Gastrocnemius medialis (tissue), 4 donors: Measurements from ENCODE around the gene UNC45B. TPM values are rescaled to one million over a fixed set of nuclear protein-coding genes. Genes with fewer than 3 reads are reported as not detected.
"Not testable (repeated sequence)": the region's sequence is repeated elsewhere in the genome, so short reads cannot be mapped to it uniquely, and the experiment has no call there.

Experiments used
- ATAC-seq, 2 donors: fragments of 150-250 bp; one replicate each; pipeline ENCODE4 v1.9.1; 2016
- DNase-seq, 2 donors: peaks; one replicate each; pipeline ENCODE4 v3.0.0-alpha.2; 2019
- H3K27ac ChIP-seq, 4 donors: fragments of 200-600 bp; sonication (generic); 1 replicate in 1 of 4; 2 replicates in 3 of 4; pipeline ENCODE4 v1.5.1; 2016 to 2018; ENCODE audit warnings: mild to moderate bottlenecking in 2 of 4, moderate library complexity in 1 of 4
- H3K27me3 ChIP-seq, 3 donors: fragments of 200-600 bp; sonication (generic) in 2 of 3; 1 replicate in 1 of 3; 2 replicates in 2 of 3; pipeline versions ENCODE4 v1.5.1 to v1.6.0; 2016 to 2019; ENCODE audit warnings: mild to moderate bottlenecking in 1 of 3, moderate library complexity in 1 of 3
- H3K36me3 ChIP-seq, 2 donors: fragments of 200-600 bp; sonication (generic) in 1 of 2; one replicate each; pipeline ENCODE4 v1.5.1; 2017 to 2018
- H3K4me1 ChIP-seq, 2 donors: fragments of 200-600 bp; sonication (generic) in 1 of 2; one replicate each; pipeline ENCODE4 v1.5.1; 2016 to 2017; ENCODE audit warnings: mild to moderate bottlenecking in 2 of 2
- H3K4me3 ChIP-seq, 4 donors: fragments of 200-600 bp; sonication (generic) in 3 of 4; 1 replicate in 1 of 4; 2 replicates in 3 of 4; pipeline ENCODE4 v1.5.1; 2016 to 2019; ENCODE audit warnings: mild to moderate bottlenecking in 2 of 4
- H3K9me3 ChIP-seq, 3 donors: fragments of 200-600 bp; sonication (generic) in 2 of 3; 1 replicate in 1 of 3; 2 replicates in 2 of 3; pipeline ENCODE4 v1.5.1; 2016 to 2019
- POLR2A ChIP-seq, 2 donors: fragments of 450-650 bp; IDR thresholded peaks; one replicate each; pipeline ENCODE4 v1.6.1; 2017; ENCODE audit warnings: antibody characterized with exemption in 2 of 2, mild to moderate bottlenecking in 2 of 2, moderate library complexity in 2 of 2
- in situ Hi-C, 4 donors: fragments of 200-750 bp; cut with MboI; loops; one replicate each; pipeline versions ENCODE4 v1.15.0 to v1.8.0; 2017; ENCODE audit warnings: low sequenced_read_pairs in 4 of 4
- intact Hi-C: fragments of 100-400 bp; cut with DNase I; formaldehyde crosslinking; loops from one replicate; pipeline ENCODE4 v1.15.1; 2023; ENCODE audit warnings: low total_unique reads
- total RNA-seq, 4 donors: library from RNA; depleted of rRNA; stranded (reverse); fragments of >200 nt; gene quantifications; one replicate each; pipeline versions ENCODE4 v1.1.0 to v1.2.3, GENCODE V29; 2016
- TF ChIP-seq, protein P1 (sequence below), 5 experiments: fragments of 450-650 bp in 3 of 5; fragments of 200-600 bp in 2 of 5; sonication (generic) in 2 of 5; IDR thresholded peaks in 4 of 5; conservative IDR thresholded peaks in 1 of 5; 1 replicate in 4 of 5; 2 replicates in 1 of 5; pipeline ENCODE4 v1.5.1; 2016 to 2019; ENCODE audit warnings: antibody characterized with exemption in 5 of 5, mild to moderate bottlenecking in 3 of 5, moderate library complexity in 3 of 5

Gene UNC45B
- total RNA-seq, 4 donors from 2014 or later, result 73.7 to 150 (median 105) TPM

DNA sequence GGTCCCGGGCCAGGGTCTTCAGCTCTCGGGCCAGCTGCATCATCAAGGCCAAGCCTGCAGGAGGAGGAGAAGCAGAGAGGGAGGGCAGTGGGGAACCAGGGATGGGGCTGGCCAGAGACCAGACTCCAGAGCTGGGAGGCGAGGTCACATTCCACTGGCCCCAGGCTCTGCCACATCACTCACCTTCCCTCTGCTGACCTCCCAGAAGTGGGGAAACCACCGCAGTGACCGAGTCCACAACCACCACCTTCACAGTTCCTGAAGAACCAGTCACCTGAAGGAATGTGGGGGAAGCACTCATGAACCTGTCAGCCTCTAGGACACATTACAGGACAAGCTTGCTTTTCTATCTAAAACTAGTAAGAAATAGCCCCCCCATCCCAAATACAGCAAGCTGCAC lies 44.3 kb upstream of the UNC45B start:
- DNase-seq (no peak), ATAC-seq (no peak)
- Histone ChIP-seq H3K4me1 (no peaks in the 10 kb centered on the region), H3K27ac (no peak overlapping the region), H3K27me3 (no peaks in the 10 kb centered on the region), H3K9me3 (no peaks in the 10 kb centered on the region), H3K4me3 (no peak overlapping the region), H3K36me3 (peaks cover 0 to 38% of the 10 kb centered on the region in 2 donors)
- intact Hi-C loops (no loop called here), in situ Hi-C loops (loop anchor here in 2 of 4 donors (25.0 kb wide), 2 partner anchors 266 to 566 kb away; no protein-coding TSS in a partner anchor)
- TF ChIP-seq, protein P1, sequence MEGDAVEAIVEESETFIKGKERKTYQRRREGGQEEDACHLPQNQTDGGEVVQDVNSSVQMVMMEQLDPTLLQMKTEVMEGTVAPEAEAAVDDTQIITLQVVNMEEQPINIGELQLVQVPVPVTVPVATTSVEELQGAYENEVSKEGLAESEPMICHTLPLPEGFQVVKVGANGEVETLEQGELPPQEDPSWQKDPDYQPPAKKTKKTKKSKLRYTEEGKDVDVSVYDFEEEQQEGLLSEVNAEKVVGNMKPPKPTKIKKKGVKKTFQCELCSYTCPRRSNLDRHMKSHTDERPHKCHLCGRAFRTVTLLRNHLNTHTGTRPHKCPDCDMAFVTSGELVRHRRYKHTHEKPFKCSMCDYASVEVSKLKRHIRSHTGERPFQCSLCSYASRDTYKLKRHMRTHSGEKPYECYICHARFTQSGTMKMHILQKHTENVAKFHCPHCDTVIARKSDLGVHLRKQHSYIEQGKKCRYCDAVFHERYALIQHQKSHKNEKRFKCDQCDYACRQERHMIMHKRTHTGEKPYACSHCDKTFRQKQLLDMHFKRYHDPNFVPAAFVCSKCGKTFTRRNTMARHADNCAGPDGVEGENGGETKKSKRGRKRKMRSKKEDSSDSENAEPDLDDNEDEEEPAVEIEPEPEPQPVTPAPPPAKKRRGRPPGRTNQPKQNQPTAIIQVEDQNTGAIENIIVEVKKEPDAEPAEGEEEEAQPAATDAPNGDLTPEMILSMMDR (IDR thresholded peaks at IDR 0.05 in 4 of 5, conservative IDR thresholded peaks at IDR 0.05 in 1 of 5), result no peak
- TF ChIP-seq POLR2A (IDR thresholded peaks at IDR 0.05), result no peak

DNA sequence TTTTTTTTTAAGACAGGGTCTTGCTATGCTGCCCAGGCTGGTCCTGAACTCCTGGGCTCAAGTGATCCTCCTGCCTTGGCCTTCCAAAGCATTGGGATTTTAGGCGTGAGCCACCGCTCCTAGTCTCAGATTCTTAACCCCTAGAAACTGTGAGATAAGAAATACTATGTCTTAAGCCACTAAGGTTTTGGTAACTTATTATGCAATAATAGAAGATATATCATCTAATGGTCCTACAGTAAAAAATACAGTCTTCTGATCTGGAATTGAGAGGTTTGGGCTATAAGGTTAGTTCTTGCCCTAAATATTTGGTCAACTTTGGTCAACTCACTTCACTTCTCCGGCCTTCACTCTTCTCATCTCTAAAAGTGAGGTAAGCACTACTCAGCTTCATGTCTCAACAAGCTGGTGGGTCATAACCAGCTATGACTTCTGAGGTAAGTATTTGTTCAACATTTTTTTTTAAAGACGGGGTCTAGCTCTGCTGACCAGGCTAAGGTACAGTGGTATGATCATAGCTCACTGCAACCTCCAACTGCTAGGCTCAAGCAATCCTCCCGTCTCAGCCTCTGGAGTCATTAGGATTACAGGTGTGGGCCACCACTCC lies 42.7 kb upstream of the UNC45B start:
- peaks cover 0 to 33% of the 10 kb centered on the region in 2 donors for H3K36me3 ChIP-seq
- in situ Hi-C loops, result loop anchor here in 2 of 4 donors (25.0 kb wide), 2 partner anchors 268 to 568 kb away; no protein-coding TSS in a partner anchor

DNA sequence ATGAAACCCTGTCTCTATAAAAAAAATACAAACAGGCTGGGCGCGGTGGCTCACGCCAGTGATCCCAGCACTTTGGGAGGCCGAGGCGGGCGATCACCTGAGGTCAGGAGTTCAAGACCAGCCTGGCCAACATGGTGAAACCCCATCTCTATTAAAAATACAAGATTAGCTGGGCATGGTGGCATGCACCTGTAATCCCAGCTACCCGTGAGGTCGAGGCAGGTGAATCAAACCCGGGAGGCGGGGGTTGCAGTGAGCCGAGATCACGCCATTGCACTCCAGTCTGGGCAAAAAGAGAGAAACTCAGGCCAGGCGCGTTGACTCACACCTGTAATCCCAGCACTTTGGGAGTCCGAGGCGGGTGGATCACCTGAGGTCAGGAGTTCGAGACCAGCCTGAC lies 36.8 kb upstream of the UNC45B start:
- H3K9me3 ChIP-seq, H3K27me3 ChIP-seq, ATAC-seq, DNase-seq, intact Hi-C loops, H3K27ac ChIP-seq, H3K36me3 ChIP-seq, H3K4me3 ChIP-seq, H3K4me1 ChIP-seq: not testable (repeated sequence)
- in situ Hi-C loops, result loop anchor here in 2 of 4 donors (25.0 kb wide), 2 partner anchors 273 to 573 kb away; no protein-coding TSS in a partner anchor

More for the DNA sequence above, 42.7 kb upstream of the UNC45B start:
- no peak for TF ChIP-seq POLR2A (IDR thresholded peaks at IDR 0.05)
- TF ChIP-seq, protein P1 (IDR thresholded peaks at IDR 0.05 in 4 of 5, conservative IDR thresholded peaks at IDR 0.05 in 1 of 5), result no peak
- no peaks in the 10 kb centered on the region for H3K9me3 ChIP-seq
- H3K4me3 ChIP-seq, result no peak overlapping the region
- no peaks in the 10 kb centered on the region for H3K27me3 ChIP-seq
- DNase-seq (no peak), ATAC-seq (no peak)
- no peak overlapping the region for H3K27ac ChIP-seq
- intact Hi-C loops, result no loop called here
- no peaks in the 10 kb centered on the region for H3K4me1 ChIP-seq

DNA sequence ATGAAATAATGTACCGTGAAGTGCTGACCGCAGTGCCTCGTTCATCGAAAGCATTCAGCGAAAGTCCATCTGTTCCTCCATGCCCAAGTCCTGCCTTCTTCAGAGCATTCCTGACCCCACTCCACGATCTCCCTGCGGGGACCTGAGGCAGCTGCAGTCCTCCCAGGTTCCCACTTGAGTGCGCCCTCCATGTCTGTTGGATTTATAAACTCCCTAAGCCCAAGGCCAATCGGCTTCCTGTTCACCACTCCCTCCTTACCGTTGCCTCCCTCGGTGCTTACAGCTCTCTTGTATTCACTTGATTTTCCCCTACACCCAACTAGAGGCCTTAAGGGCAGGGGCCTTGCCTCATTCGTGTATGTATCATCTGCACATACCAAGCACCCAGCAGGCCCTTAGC lies 30.8 kb upstream of the UNC45B start:
- no peak for TF ChIP-seq POLR2A (IDR thresholded peaks at IDR 0.05)
- TF ChIP-seq, protein P1 (IDR thresholded peaks at IDR 0.05 in 4 of 5, conservative IDR thresholded peaks at IDR 0.05 in 1 of 5), result no peak
- no peaks in the 10 kb centered on the region for H3K27me3 ChIP-seq
- in situ Hi-C loops (loop anchor here in 2 of 4 donors (25.0 kb wide), 2 partner anchors 280 to 580 kb away; no protein-coding TSS in a partner anchor), intact Hi-C loops (no loop called here)
- DNase-seq (no peak), ATAC-seq (no peak)
- peaks cover 6 to 7% of the 10 kb centered on the region in 2 donors for H3K4me1 ChIP-seq
- H3K27ac ChIP-seq, result no peak overlapping the region
- no peaks in the 10 kb centered on the region for H3K9me3 ChIP-seq
- no peak overlapping the region for H3K4me3 ChIP-seq
- H3K36me3 ChIP-seq, result no peaks in the 10 kb centered on the region

DNA sequence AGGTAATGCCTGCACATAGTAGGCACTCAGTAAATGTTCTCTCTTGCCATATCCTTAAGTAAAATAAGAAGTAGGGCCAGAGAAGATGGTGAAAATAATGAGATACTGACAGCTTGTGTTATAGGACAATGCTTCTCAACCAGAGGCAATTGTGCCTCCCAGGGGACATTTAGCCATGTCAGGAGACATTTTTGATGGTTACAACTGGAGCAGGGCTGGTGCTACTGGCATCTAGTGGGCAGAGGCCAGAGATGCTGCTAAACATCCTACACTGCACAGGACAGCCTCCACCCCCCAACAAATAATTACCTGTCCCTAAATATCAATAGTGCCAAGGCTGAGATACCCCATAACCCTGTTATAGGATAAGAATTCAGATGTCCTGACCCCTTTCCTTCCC lies 29.6 kb upstream of the UNC45B start:
- H3K9me3 ChIP-seq, result no peaks in the 10 kb centered on the region
- peaks cover 6 to 7% of the 10 kb centered on the region in 2 donors for H3K4me1 ChIP-seq
- H3K36me3 ChIP-seq, result no peaks in the 10 kb centered on the region
- intact Hi-C loops (loop anchor here (1.0 kb wide), 2 partner anchors 120 to 575 kb away; no protein-coding TSS in a partner anchor), in situ Hi-C loops (loop anchor here in 2 of 4 donors (25.0 kb wide), 2 partner anchors 281 to 581 kb away; no protein-coding TSS in a partner anchor)
- TF ChIP-seq POLR2A (IDR thresholded peaks at IDR 0.05), result no peak
- TF ChIP-seq, protein P1 (IDR thresholded peaks at IDR 0.05 in 4 of 5, conservative IDR thresholded peaks at IDR 0.05 in 1 of 5), result no peak
- no peak overlapping the region for H3K27ac ChIP-seq
- no peak for ATAC-seq
- no peak overlapping the region for H3K4me3 ChIP-seq
- no peaks in the 10 kb centered on the region for H3K27me3 ChIP-seq
- DNase-seq, result no peak
